DND-41 (cell line): ENCODE measurements around the gene SIRT7.

Experiments used
- ATAC-seq: fragments of 200-7000 bp; cut with Tn5 transposase; 3 replicates; pipeline ENCODE4 v1.9.1; 2021; ENCODE audit warnings: low read depth; ENCODE audit not compliant: insufficient read depth
- DNase-seq: peaks from one replicate; pipeline ENCODE4 v3.0.0-alpha.2; 2020
- H2AFZ ChIP-seq: 2 replicates; pipeline ENCODE4 v1.6.0; 2012; ENCODE audit warnings: low read depth, low read length
- H3K27ac ChIP-seq: 2 replicates; pipeline ENCODE4 v1.5.1; 2012; ENCODE audit warnings: low read length, inconsistent platforms
- H3K27me3 ChIP-seq: fragments of 200-600 bp; sonication (generic); 2 replicates; pipeline ENCODE4 v1.6.0; 2012; ENCODE audit warnings: low read length, mild to moderate bottlenecking, inconsistent platforms; ENCODE audit not compliant: insufficient read depth, poor library complexity
- H3K36me3 ChIP-seq: 2 replicates; pipeline ENCODE4 v1.5.1; 2012; ENCODE audit warnings: low read length, inconsistent platforms; ENCODE audit not compliant: insufficient read depth
- H3K4me1 ChIP-seq: 2 replicates; pipeline ENCODE4 v1.5.1; 2012; ENCODE audit warnings: mild to moderate bottlenecking, low read length; ENCODE audit not compliant: insufficient read depth
- H3K4me2 ChIP-seq: 2 replicates; pipeline ENCODE4 v1.6.0; 2012; ENCODE audit warnings: mild to moderate bottlenecking, moderate library complexity, low read length, inconsistent platforms; ENCODE audit not compliant: insufficient read depth
- H3K4me3 ChIP-seq, 2 experiments: fragments of 200-600 bp in 1 of 2; shearing (Covaris generic) in 1 of 2; 2 replicates each; pipeline ENCODE4 v1.5.1; 2012 to 2016; ENCODE audit warnings: inconsistent platforms in 2 of 2, low read length in 2 of 2, mild to moderate bottlenecking in 2 of 2, low read depth in 1 of 2, moderate library complexity in 1 of 2
- H3K79me2 ChIP-seq: 2 replicates; pipeline ENCODE4 v1.6.0; 2012; ENCODE audit warnings: low read length, inconsistent platforms; ENCODE audit not compliant: insufficient read depth
- H3K9ac ChIP-seq: 2 replicates; pipeline ENCODE4 v1.6.0; 2012; ENCODE audit warnings: low read depth, mild to moderate bottlenecking, inconsistent platforms, low read length, moderate library complexity
- H3K9me3 ChIP-seq: 2 replicates; pipeline ENCODE4 v1.5.1; 2012; ENCODE audit warnings: low read length, moderate library complexity, mild to moderate bottlenecking, inconsistent platforms; ENCODE audit not compliant: insufficient read depth, severe bottlenecking
- H4K20me1 ChIP-seq: 2 replicates; pipeline ENCODE4 v1.6.0; 2012; ENCODE audit warnings: low read length; ENCODE audit not compliant: insufficient read depth
- EZH2 ChIP-seq: IDR thresholded peaks from 3 replicates; pipeline ENCODE4 v1.6.1; 2012; ENCODE audit warnings: borderline replicate concordance, low read depth, mild to moderate bottlenecking, moderate library complexity, low read length, inconsistent platforms; ENCODE audit not compliant: severe bottlenecking
- TF ChIP-seq, protein P1 (sequence below): IDR thresholded peaks from 2 replicates; pipeline ENCODE4 v1.5.1; 2012; ENCODE audit warnings: borderline replicate concordance, low read length, moderate library complexity, mild to moderate bottlenecking; ENCODE audit not compliant: poor library complexity, severe bottlenecking; ENCODE audit errors: extremely low read depth

The SIRT7 gene

DNA sequence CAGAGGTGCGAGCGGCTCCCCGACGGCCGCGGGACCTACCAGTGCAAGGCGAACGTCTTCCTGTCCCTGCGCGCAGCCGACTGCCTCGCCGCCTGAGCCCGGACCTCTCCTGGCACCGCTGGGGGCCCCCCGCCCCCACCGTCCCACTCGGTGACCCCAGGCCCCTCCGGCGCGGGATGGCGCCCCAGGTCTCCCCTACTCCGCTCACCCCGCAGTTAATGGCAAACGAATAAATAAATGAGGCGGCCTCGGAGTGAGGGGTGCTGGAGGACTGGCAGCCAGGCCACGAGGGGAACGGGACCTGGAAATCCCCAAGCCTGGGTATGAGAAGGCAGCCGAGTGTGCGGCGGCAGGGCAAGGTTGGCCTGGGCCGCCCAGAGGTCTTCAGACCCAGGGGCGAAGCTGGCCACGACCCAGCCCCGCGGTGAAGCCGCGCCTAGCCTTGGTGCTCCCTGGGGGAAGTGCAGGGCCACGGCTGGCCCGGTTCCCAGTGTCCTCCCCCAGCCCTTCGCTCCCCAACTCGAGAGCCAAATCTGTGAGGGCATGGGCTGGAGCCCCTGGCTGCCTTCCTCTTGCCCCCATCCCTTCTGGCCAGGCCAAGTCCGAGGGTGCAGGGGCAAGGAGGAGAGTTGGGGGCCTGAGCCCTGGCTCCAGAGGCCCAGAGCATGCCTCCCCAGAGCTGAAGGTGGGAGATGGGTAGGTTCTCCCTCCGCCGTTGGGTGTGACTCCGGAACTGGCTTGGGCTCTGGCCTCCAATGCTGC lies 15.1 kb downstream of the SIRT7 start:
- DNase-seq: no peak
- Histone ChIP-seq H3K27me3 (no peaks in the 10 kb centered on the region), H3K4me2 (no peak overlapping the region), H3K27ac (no peak overlapping the region), H3K79me2 (peaks cover 4% of the 10 kb centered on the region; the same call in 1 of the 2 replicates), H3K4me3 (no peak overlapping the region), H3K36me3 (peaks cover 80% of the 10 kb centered on the region), H3K4me1 (no peaks in the 10 kb centered on the region), H3K9me3 (no peaks in the 10 kb centered on the region), H3K9ac (no peak overlapping the region), H4K20me1 (peaks cover 19% of the 10 kb centered on the region; the same call in 1 of the 2 replicates), H2AFZ (no peak overlapping the region)
- ATAC-seq: no peak
- TF ChIP-seq, protein P1, sequence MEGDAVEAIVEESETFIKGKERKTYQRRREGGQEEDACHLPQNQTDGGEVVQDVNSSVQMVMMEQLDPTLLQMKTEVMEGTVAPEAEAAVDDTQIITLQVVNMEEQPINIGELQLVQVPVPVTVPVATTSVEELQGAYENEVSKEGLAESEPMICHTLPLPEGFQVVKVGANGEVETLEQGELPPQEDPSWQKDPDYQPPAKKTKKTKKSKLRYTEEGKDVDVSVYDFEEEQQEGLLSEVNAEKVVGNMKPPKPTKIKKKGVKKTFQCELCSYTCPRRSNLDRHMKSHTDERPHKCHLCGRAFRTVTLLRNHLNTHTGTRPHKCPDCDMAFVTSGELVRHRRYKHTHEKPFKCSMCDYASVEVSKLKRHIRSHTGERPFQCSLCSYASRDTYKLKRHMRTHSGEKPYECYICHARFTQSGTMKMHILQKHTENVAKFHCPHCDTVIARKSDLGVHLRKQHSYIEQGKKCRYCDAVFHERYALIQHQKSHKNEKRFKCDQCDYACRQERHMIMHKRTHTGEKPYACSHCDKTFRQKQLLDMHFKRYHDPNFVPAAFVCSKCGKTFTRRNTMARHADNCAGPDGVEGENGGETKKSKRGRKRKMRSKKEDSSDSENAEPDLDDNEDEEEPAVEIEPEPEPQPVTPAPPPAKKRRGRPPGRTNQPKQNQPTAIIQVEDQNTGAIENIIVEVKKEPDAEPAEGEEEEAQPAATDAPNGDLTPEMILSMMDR: no peak
- TF ChIP-seq EZH2: no peak

DNA sequence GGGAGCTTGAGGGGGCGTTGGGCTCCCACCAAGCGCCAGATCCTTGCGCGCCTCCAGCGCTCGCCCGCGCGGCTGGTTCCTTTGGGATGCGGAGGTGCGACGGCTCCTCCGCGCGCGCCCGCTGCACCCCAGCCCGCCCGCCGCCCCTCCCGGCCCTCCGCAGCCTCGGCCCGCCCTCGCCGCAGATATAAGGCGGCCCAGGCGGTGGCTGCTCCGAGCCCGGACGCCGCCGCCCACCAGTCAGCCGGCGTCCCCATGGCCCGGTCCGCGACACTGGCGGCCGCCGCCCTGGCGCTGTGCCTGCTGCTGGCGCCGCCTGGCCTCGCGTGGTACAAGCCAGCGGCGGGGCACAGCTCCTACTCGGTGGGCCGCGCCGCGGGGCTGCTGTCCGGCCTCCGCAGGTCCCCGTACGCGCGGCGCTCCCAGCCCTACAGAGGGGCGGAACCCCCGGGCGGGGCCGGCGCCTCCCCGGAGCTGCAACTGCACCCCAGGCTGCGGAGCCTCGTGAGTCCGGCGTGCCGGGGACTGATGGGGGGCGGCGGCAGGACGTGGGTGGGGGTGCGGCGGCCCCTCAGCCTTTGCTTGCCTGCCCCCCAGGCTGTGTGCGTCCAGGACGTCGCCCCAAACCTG lies 15.8 kb downstream of the SIRT7 start, which contains the start of gene NPB:
NPB (plus strand) TSS at position 216 of the 630 bp plus-strand sequence; CDS start at position 256, 40 bp downstream.
- H3K9ac ChIP-seq: no peak within 1 kb of the TSS
- no peak within 1 kb of the TSS for H3K27ac ChIP-seq
- H3K79me2 ChIP-seq: peaks cover 10% of the 10 kb centered on the region; the same call in 1 of the 2 replicates
- H3K4me3 ChIP-seq: no peak within 1 kb of the TSS
- peaks cover 13% of the 10 kb centered on the region; the same call in 1 of the 2 replicates for H4K20me1 ChIP-seq
- no peak for TF ChIP-seq EZH2
- TF ChIP-seq, protein P1: no peak
- DNase-seq (no peak), ATAC-seq (no peak)
- H3K27me3 ChIP-seq: no peaks in the 10 kb centered on the region
- H2AFZ ChIP-seq: no peak within 1 kb of the TSS
- no peaks in the 10 kb centered on the region for H3K4me1 ChIP-seq
- H3K4me2 ChIP-seq: no peak within 1 kb of the TSS
- no peaks in the 10 kb centered on the region for H3K9me3 ChIP-seq
- H3K36me3 ChIP-seq: peaks cover 80% of the 10 kb centered on the region

DNA sequence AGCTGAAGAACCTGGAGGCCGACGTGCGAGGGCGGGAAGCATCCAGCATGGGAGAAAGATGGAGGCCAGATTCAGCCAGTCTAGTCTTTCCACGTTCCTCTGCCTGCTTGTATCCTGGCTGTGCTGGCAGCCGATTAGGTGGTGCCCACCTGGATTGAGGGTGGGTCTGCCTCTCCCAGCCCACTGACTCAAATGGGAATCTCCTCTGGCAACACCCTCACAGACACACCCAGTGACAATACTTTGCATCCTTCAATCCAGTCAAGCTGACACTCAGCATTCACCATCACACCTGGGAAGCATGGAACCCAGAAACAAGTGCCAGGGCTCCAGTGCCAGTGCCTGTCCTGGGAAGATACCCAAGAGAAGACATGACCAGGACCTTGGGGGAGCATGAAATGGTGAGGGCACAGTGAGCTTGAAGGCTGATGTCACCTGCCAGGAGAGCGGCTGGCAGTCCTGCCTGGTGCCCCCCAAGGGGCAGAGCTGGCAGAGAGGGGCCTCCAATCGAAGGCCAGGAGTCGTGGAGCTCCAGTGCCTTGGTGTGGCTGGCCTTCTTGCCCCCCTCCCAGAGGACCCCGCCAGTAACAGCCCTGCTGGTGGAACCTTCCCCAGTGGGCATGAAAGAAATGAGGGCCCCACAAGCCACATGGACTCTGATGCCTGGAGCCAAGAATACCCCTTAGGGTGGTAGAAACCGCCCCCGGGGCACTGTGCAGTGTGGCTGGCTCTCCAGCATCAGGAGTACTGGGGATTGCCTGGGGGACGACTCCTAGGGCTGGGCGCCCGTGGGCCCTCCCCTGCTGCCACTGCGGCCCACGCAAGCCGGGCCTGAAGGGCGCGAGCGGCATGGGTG lies 16.6 kb downstream of the SIRT7 start:
- peaks cover 77% of the 10 kb centered on the region for H3K36me3 ChIP-seq
- H3K9me3 ChIP-seq: no peaks in the 10 kb centered on the region
- H3K9ac ChIP-seq: no peak overlapping the region
- no peak overlapping the region for H2AFZ ChIP-seq
- no peak overlapping the region for H3K27ac ChIP-seq
- TF ChIP-seq, protein P1: no peak
- no peak for TF ChIP-seq EZH2
- no peaks in the 10 kb centered on the region for H3K4me1 ChIP-seq
- no peak overlapping the region for H3K4me2 ChIP-seq
- DNase-seq (no peak), ATAC-seq (no peak)
- peaks cover 8% of the 10 kb centered on the region; the same call in 1 of the 2 replicates for H4K20me1 ChIP-seq
- H3K27me3 ChIP-seq: no peaks in the 10 kb centered on the region
- peaks cover 13% of the 10 kb centered on the region; the same call in 1 of the 2 replicates for H3K79me2 ChIP-seq
- H3K4me3 ChIP-seq: no peak overlapping the region
